Activated T-helper 1 cell treated with anti-CD3 and anti-CD28 coated beads, Interleukin-2, amount 50 U/mL, for 16 hours (primary cell): ENCODE results near the gene BRIP1.
A peak's percentile ranks its signal among the peaks of the same experiment; 100 is the strongest.

Experiments used
- DNase-seq, 2 donors: peaks; one replicate each; pipeline ENCODE4 v3.0.0-alpha.2; 2020; ENCODE audit warnings: low read depth in 1 of 2, low spot score in 1 of 2

BRIP1 gene

DNA sequence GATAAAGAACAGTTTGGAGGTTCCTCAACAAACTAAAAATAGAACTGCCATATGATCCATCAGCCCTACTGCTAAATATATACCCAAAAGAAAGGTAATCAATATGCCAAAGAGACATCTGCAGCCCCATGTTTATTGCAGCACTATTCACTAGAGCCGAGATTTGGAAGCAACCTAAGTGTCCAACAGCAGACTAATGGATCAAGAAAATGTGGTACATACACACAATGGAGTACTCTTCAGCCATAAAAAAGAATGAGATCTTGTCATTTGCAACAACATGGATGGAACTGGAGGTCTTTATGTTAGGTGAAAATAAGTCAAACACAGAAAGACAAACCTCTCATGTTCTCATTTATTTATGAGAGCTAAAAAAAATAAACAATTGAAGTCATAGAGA lies 223.5 kb downstream of the BRIP1 start:
- no peak for DNase-seq

- no peak for DNase-seq
Observed at GRCh38 chr17:61638087-61638486, 225.2 kb downstream of the BRIP1 start.

GRCh38 chr17:61635913-61636432 lies 227.4 kb downstream of the BRIP1 start:
- peak; percentile 6 to 11 for DNase-seq

DNA sequence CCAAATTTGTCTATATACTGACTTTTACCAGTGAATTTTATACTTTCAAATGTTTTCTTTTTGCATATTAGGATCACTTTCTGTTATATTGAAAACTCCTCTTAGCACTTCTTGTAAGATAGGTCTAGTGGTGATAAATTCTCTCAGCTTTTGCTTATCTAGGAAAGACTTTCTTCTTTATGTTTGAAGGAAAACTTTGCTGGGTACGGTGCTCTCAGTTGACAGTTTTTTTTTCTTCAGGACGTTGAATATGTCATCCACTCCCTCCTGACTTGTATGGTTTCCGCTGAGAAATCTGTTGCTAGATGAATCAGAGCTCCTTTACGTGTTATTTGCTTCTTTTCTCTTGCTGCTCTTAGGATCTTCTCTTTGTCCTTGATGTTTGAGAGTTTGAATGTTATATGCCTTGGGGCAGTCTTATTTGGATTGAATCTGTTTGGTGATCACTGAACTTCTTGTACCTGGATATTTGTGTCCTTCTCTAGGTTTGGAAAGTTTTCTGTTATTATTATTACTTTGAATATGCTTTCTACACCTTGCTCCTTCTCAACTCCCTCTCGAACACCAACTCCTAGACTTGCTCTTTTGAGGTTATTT lies 228.3 kb downstream of the BRIP1 start:
- DNase-seq, result no peak

- DNase-seq, result no peak
Observed at GRCh38 chr17:61634011-61634539, 229.3 kb downstream of the BRIP1 start.

DNA sequence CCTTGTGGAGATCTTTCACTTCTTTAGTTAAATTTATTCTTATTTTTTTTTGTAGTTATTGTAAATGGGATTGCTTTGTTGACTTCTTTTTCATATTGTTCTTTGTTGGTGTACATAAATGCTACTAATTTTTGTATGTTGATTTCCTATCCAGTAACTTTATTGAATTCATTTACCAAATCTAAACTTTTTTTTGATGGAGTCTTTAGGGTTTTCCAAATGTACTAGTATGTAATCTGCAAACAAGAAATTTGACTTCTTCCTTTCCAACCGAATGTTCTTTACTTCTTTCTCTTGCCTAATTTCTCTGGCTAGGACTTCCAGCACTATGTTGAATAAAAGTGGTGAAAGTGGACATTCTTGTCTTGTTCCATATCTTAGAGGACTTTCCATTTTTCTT lies 230.5 kb downstream of the BRIP1 start:
- DNase-seq, result no peak

- no peak for DNase-seq
Observed at GRCh38 chr17:61631800-61632199, 231.5 kb downstream of the BRIP1 start.
